Measurements from ENCODE around the gene MYO3A. TPM values are rescaled to one million over a fixed set of nuclear protein-coding genes. Genes with fewer than 3 reads are reported as not detected.

Gene MYO3A
- total RNA-seq, 1 experiment from 2014 or later: not detected

- Histone ChIP-seq H3K36me3 (ENCODE audit: control insufficient read depth, insufficient read depth, low read length) (no peaks in the 10 kb centered on the region), H3K4me3 (ENCODE audit: low read depth in 2 of 2, low read length in 2 of 2) (no peak overlapping the region), H3K27me3 (ENCODE audit: control insufficient read depth, insufficient read depth, low read length) (peaks cover 8% of the 10 kb centered on the region; the same call in 1 of the 2 replicates), H3K9me3 (ENCODE audit: control insufficient read depth, insufficient read depth, low read depth, low read length) (no peaks in the 10 kb centered on the region), H3K4me1 (ENCODE audit: control insufficient read depth, insufficient read depth, low read length) (no peaks in the 10 kb centered on the region), H3K27ac (ENCODE audit: low read length) (no peak overlapping the region)
- intact Hi-C loops (cut with micrococcal nuclease; ENCODE audit: unreplicated experiment) (no loop called here), in situ Hi-C loops (cut with HindIII; ENCODE audit: low pct_unique_long_range_greater_than_20kb, low sequenced_read_pairs) (no loop called here)
- no peak for TF ChIP-seq TCF7L2 (IDR thresholded peaks at IDR 0.05; ENCODE audit: low read depth, low read length)
- TF ChIP-seq, protein P1, sequence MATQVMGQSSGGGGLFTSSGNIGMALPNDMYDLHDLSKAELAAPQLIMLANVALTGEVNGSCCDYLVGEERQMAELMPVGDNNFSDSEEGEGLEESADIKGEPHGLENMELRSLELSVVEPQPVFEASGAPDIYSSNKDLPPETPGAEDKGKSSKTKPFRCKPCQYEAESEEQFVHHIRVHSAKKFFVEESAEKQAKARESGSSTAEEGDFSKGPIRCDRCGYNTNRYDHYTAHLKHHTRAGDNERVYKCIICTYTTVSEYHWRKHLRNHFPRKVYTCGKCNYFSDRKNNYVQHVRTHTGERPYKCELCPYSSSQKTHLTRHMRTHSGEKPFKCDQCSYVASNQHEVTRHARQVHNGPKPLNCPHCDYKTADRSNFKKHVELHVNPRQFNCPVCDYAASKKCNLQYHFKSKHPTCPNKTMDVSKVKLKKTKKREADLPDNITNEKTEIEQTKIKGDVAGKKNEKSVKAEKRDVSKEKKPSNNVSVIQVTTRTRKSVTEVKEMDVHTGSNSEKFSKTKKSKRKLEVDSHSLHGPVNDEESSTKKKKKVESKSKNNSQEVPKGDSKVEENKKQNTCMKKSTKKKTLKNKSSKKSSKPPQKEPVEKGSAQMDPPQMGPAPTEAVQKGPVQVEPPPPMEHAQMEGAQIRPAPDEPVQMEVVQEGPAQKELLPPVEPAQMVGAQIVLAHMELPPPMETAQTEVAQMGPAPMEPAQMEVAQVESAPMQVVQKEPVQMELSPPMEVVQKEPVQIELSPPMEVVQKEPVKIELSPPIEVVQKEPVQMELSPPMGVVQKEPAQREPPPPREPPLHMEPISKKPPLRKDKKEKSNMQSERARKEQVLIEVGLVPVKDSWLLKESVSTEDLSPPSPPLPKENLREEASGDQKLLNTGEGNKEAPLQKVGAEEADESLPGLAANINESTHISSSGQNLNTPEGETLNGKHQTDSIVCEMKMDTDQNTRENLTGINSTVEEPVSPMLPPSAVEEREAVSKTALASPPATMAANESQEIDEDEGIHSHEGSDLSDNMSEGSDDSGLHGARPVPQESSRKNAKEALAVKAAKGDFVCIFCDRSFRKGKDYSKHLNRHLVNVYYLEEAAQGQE (IDR thresholded peaks at IDR 0.05; ENCODE audit: insufficient read depth in 1 of 2, low read depth in 2 of 2, low read length in 1 of 2): no peak
- TF ChIP-seq, protein P2, sequence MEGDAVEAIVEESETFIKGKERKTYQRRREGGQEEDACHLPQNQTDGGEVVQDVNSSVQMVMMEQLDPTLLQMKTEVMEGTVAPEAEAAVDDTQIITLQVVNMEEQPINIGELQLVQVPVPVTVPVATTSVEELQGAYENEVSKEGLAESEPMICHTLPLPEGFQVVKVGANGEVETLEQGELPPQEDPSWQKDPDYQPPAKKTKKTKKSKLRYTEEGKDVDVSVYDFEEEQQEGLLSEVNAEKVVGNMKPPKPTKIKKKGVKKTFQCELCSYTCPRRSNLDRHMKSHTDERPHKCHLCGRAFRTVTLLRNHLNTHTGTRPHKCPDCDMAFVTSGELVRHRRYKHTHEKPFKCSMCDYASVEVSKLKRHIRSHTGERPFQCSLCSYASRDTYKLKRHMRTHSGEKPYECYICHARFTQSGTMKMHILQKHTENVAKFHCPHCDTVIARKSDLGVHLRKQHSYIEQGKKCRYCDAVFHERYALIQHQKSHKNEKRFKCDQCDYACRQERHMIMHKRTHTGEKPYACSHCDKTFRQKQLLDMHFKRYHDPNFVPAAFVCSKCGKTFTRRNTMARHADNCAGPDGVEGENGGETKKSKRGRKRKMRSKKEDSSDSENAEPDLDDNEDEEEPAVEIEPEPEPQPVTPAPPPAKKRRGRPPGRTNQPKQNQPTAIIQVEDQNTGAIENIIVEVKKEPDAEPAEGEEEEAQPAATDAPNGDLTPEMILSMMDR (IDR thresholded peaks at IDR 0.05): no peak
- TF ChIP-seq SIN3A (IDR thresholded peaks at IDR 0.05; ENCODE audit: borderline replicate concordance, insufficient read depth, low read depth, low read length): no peak
- no peak for TF ChIP-seq POLR2AphosphoS5 (IDR thresholded peaks at IDR 0.05; ENCODE audit: low read depth, low read length)
- no TSS peak for BruUV-seq (replicated peaks)
- ChIA-PET POLR2A (no interaction called here), CTCF (no interaction called here)
- ATAC-seq (no peak), DNase-seq (ENCODE audit: low read depth, low spot score) (no peak)
These were observed 285.6 kb downstream of the MYO3A start for GRCh38 chr10:26219676-26220075.

- ChIA-PET POLR2A (no interaction called here), CTCF (no interaction called here)
- Histone ChIP-seq H3K4me3 (ENCODE audit: low read depth in 2 of 2, low read length in 2 of 2) (no peak overlapping the region), H3K9me3 (ENCODE audit: control insufficient read depth, insufficient read depth, low read depth, low read length) (no peaks in the 10 kb centered on the region), H3K27me3 (ENCODE audit: control insufficient read depth, insufficient read depth, low read length) (peaks cover 6% of the 10 kb centered on the region; the same call in 1 of the 2 replicates), H3K36me3 (ENCODE audit: control insufficient read depth, insufficient read depth, low read length) (no peaks in the 10 kb centered on the region), H3K4me1 (ENCODE audit: control insufficient read depth, insufficient read depth, low read length) (no peaks in the 10 kb centered on the region), H3K27ac (ENCODE audit: low read length) (no peak overlapping the region)
- TF ChIP-seq, protein P1 (IDR thresholded peaks at IDR 0.05; ENCODE audit: insufficient read depth in 1 of 2, low read depth in 2 of 2, low read length in 1 of 2): no peak
- no peak for DNase-seq (ENCODE audit: low read depth, low spot score)
- BruUV-seq (replicated peaks): no TSS peak
- in situ Hi-C loops (cut with HindIII; ENCODE audit: low pct_unique_long_range_greater_than_20kb, low sequenced_read_pairs) (no loop called here), intact Hi-C loops (cut with micrococcal nuclease; ENCODE audit: unreplicated experiment) (no loop called here)
- ATAC-seq: no peak
These were observed 286.9 kb downstream of the MYO3A start for GRCh38 chr10:26220901-26221300.
